ENCODE measurements around the gene SH3RF1. TPM values are rescaled to one million over a fixed set of nuclear protein-coding genes. Genes with fewer than 3 reads are reported as not detected.

Gene SH3RF1
- total and polyA plus RNA-seq, 10 of the 15 experiments (the other 5 are each of a cell fraction or from before 2014, with no cell fraction given) = 4.5 to 22.5 (median 10.4) TPM

DNA sequence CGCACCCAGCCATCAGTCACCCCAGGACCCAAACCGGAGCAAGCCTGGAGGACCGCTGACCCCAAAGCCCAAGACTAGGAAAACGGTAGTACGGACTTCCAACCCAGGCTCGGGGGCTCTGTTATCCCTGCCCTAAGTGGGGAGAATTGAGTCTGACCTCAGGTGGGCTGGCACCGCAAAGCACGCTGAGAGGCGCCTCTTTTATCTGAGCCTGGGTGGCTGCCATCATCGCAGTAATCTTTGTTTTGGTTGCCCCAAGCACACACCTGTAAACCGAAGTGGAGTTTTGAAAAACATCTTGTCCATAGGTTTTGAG lies 894 bp upstream of the SH3RF1 start:
- H3K9ac ChIP-seq (ENCODE audit: control insufficient read depth, insufficient read depth, low read length) = peak overlapping the region; percentile 88
- peaks cover 14% of the 10 kb centered on the region for H3K4me1 ChIP-seq (ENCODE audit: control insufficient read depth, insufficient read depth, low read length)
- 15% methylated on average over 11 of the region's 11 CpGs for WGBS (ENCODE audit: insufficient coverage, insufficient replicate concordance, low lambda C conversion rate, missing lambda C conversion rate)
- in situ Hi-C loops (cut with MboI) = no loop called here
- peak overlapping the region; percentile 80 for H3K4me3 ChIP-seq
- H3K4me2 ChIP-seq (ENCODE audit: control insufficient read depth, insufficient read depth) = peak overlapping the region; percentile 72
- POLR2A ChIA-PET = interaction anchor here (1.2 to 1.4 kb wide), 3 partner anchors 11 to 22 kb away, joined by 3 to 5 read pairs (median 4); no protein-coding TSS in a partner anchor
- ATAC-seq (peak; percentile 5), FAIRE-seq (no peak), DNase-seq (ENCODE audit: low read depth, low spot score) (no peak)
- H3K9me3 ChIP-seq (replicated peaks; ENCODE audit: control insufficient read depth, insufficient read depth, low read length) = no peaks in the 10 kb centered on the region
- H3K27me3 ChIP-seq (replicated peaks in 1 of 2; ENCODE audit: control insufficient read depth in 2 of 2, insufficient read depth in 2 of 2, low read length in 1 of 2) = no peaks in the 10 kb centered on the region
- no peaks in the 10 kb centered on the region for H4K20me1 ChIP-seq (ENCODE audit: control insufficient read depth, insufficient read depth)
- intact Hi-C loops (cut with micrococcal nuclease; ENCODE audit: unreplicated experiment) = loop anchor here (1.0 to 10.0 kb wide), 8 partner anchors 22 to 347 kb away; no protein-coding TSS in a partner anchor
- H3K79me2 ChIP-seq (ENCODE audit: control insufficient read depth, insufficient read depth, low read length) = peaks cover 39% of the 10 kb centered on the region
- SMC1A ChIA-PET (ENCODE audit: uncharacterized antibody, unreplicated experiment) = interaction anchor here (0.8 to 2.6 kb wide), 14 partner anchors 10 to 211 kb away, joined by 3 to 17 read pairs (median 8); no protein-coding TSS in a partner anchor
- no TSS peak for BruUV-seq (replicated peaks)
- peak overlapping the region; percentile 86 for H2AFZ ChIP-seq (ENCODE audit: control insufficient read depth, low read depth, low read length)
- RAD21 ChIA-PET (ENCODE audit: unreplicated experiment) = interaction anchor here (0.9 to 1.9 kb wide), 7 partner anchors 61 to 214 kb away, joined by 3 to 12 read pairs (median 4); no protein-coding TSS in a partner anchor
- CTCF ChIA-PET = interaction anchor here (0.9 to 2.9 kb wide), 3 partner anchors 11 to 214 kb away, joined by 5 to 8 read pairs (median 5); no protein-coding TSS in a partner anchor
- no peaks in the 10 kb centered on the region for H3K36me3 ChIP-seq (ENCODE audit: control insufficient read depth in 2 of 2, insufficient read depth in 2 of 2, low read length in 1 of 2)
- peak overlapping the region; percentile 43 for H3K27ac ChIP-seq (ENCODE audit: control insufficient read depth, insufficient read depth)
- TF ChIP-seq HDAC2 (IDR thresholded peaks at IDR 0.05) (no peak), ZNF217 (IDR thresholded peaks at IDR 0.05) (no peak), SPI1 (IDR thresholded peaks at IDR 0.05; ENCODE audit: borderline replicate concordance, insufficient read depth, low read depth, low read length) (no peak), BCL11A (IDR thresholded peaks at IDR 0.05; ENCODE audit: low read depth, low read length) (no peak), SMAD1 (IDR thresholded peaks at IDR 0.05; ENCODE audit: low read depth, partially characterized antibody) (no peak), CHD4 (IDR thresholded peaks at IDR 0.05) (no peak), FOXM1 (IDR thresholded peaks at IDR 0.05; ENCODE audit: low read depth, low read length) (no peak), NFYA (IDR thresholded peaks at IDR 0.05; ENCODE audit: borderline replicate concordance, low read depth, low read length) (no peak), NFXL1 (IDR thresholded peaks at IDR 0.05; ENCODE audit: borderline replicate concordance) (no peak), SIN3A (IDR thresholded peaks at IDR 0.05; ENCODE audit: low read depth, low read length) (no peak), DPF2 (IDR thresholded peaks at IDR 0.05) (no peak), NBN (IDR thresholded peaks at IDR 0.05) (no peak), MTA2 (IDR thresholded peaks at IDR 0.05; ENCODE audit: low read depth) (peak; percentile 8; the same call in 1 of the 2 replicates), IKZF2 (IDR thresholded peaks at IDR 0.05) (0 out of 4 replicates have a peak, but pooled peaks of 1 of the 2 experiments have one; percentile 4), CBX5 (IDR thresholded peaks at IDR 0.05; ENCODE audit: low read depth) (no peak)
- TF ChIP-seq, protein P1, sequence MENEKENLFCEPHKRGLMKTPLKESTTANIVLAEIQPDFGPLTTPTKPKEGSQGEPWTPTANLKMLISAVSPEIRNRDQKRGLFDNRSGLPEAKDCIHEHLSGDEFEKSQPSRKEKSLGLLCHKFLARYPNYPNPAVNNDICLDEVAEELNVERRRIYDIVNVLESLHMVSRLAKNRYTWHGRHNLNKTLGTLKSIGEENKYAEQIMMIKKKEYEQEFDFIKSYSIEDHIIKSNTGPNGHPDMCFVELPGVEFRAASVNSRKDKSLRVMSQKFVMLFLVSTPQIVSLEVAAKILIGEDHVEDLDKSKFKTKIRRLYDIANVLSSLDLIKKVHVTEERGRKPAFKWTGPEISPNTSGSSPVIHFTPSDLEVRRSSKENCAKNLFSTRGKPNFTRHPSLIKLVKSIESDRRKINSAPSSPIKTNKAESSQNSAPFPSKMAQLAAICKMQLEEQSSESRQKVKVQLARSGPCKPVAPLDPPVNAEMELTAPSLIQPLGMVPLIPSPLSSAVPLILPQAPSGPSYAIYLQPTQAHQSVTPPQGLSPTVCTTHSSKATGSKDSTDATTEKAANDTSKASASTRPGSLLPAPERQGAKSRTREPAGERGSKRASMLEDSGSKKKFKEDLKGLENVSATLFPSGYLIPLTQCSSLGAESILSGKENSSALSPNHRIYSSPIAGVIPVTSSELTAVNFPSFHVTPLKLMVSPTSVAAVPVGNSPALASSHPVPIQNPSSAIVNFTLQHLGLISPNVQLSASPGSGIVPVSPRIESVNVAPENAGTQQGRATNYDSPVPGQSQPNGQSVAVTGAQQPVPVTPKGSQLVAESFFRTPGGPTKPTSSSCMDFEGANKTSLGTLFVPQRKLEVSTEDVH (IDR thresholded peaks at IDR 0.05; ENCODE audit: low read depth, partially characterized antibody) = no peak
- TF ChIP-seq, protein P2, sequence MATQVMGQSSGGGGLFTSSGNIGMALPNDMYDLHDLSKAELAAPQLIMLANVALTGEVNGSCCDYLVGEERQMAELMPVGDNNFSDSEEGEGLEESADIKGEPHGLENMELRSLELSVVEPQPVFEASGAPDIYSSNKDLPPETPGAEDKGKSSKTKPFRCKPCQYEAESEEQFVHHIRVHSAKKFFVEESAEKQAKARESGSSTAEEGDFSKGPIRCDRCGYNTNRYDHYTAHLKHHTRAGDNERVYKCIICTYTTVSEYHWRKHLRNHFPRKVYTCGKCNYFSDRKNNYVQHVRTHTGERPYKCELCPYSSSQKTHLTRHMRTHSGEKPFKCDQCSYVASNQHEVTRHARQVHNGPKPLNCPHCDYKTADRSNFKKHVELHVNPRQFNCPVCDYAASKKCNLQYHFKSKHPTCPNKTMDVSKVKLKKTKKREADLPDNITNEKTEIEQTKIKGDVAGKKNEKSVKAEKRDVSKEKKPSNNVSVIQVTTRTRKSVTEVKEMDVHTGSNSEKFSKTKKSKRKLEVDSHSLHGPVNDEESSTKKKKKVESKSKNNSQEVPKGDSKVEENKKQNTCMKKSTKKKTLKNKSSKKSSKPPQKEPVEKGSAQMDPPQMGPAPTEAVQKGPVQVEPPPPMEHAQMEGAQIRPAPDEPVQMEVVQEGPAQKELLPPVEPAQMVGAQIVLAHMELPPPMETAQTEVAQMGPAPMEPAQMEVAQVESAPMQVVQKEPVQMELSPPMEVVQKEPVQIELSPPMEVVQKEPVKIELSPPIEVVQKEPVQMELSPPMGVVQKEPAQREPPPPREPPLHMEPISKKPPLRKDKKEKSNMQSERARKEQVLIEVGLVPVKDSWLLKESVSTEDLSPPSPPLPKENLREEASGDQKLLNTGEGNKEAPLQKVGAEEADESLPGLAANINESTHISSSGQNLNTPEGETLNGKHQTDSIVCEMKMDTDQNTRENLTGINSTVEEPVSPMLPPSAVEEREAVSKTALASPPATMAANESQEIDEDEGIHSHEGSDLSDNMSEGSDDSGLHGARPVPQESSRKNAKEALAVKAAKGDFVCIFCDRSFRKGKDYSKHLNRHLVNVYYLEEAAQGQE (IDR thresholded peaks at IDR 0.05; ENCODE audit: low read depth, low read length) = no peak
- TF ChIP-seq, protein P3, sequence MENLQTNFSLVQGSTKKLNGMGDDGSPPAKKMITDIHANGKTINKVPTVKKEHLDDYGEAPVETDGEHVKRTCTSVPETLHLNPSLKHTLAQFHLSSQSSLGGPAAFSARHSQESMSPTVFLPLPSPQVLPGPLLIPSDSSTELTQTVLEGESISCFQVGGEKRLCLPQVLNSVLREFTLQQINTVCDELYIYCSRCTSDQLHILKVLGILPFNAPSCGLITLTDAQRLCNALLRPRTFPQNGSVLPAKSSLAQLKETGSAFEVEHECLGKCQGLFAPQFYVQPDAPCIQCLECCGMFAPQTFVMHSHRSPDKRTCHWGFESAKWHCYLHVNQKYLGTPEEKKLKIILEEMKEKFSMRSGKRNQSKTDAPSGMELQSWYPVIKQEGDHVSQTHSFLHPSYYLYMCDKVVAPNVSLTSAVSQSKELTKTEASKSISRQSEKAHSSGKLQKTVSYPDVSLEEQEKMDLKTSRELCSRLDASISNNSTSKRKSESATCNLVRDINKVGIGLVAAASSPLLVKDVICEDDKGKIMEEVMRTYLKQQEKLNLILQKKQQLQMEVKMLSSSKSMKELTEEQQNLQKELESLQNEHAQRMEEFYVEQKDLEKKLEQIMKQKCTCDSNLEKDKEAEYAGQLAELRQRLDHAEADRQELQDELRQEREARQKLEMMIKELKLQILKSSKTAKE (IDR thresholded peaks at IDR 0.05; ENCODE audit: low read depth, poor library complexity, severe bottlenecking) = no peak

All from GM12878 (cell line).